ENCODE data around the gene SMC5.
"Not testable (repeated sequence)": the region's sequence is repeated elsewhere in the genome, so short reads cannot be mapped to it uniquely, and the experiment has no call there.

The SMC5 gene

DNA sequence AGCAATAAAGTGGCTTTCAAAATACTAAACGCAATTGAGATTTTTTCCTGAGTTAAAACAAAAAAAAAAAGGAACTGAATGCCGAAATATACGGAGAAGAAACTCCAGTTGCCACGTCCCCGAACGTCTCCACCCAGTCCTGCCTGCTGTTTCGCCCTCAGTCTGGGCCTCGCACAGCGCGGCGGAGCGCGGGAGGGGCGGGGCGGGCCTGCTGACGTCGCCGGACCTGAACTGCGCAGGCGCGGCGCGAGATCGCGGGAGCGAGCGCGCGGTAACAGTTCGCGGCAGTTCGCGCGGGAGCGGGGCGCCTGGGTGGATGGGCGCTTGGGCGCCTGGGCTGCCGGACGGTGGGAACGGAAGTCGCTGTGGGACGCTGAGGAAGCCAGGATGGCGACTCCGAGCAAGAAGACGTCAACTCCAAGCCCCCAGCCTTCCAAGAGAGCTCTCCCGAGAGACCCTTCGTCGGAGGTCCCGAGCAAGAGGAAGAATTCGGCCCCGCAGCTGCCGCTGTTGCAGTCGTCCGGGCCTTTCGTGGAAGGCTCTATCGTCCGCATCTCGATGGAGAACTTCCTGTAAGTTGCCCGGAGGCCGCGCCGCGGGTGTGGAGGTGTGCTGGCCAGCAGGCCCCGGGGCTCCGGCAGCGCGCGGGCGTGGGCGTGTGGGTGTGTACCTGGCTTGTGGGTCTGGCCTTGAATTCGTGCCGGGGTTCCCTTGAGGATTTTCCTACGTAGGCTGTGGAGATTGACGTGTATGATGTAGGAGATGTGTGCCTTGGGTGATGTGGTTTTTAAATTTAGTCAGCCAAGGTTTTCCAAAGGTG lies at the start of gene SMC5:
SMC5 (plus strand) TSS at position 287 of the 820 bp plus-strand sequence; CDS start at position 388, 101 bp downstream.
- peak; percentile 90 for DNase-seq

DNA sequence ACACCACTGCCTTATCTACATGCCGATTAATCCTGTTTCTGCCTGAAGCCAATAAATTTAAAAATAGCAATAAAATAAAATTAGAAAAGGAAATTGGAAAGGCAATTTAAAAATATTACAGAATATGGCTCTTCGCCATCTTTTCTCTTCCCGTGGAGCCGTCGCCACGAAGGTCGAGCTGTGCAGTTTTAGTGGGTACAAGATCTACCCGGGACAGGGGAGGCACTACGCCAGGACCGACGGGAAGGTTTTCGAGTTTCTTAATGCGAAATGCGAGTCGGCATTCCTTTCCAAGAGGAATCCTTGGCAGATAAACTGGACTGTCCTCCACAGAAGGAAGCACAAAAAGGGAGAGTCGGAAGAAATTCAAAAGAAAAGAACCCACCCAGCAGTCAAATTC lies 41.7 kb upstream of the SMC5 start:
- no peak for DNase-seq

- DNase-seq: no peak
These were observed 40.0 kb upstream of the SMC5 start for GRCh38 chr9:70218767-70219166.

- DNase-seq: no peak
These were observed 38.6 kb upstream of the SMC5 start for GRCh38 chr9:70220216-70220615.

DNA sequence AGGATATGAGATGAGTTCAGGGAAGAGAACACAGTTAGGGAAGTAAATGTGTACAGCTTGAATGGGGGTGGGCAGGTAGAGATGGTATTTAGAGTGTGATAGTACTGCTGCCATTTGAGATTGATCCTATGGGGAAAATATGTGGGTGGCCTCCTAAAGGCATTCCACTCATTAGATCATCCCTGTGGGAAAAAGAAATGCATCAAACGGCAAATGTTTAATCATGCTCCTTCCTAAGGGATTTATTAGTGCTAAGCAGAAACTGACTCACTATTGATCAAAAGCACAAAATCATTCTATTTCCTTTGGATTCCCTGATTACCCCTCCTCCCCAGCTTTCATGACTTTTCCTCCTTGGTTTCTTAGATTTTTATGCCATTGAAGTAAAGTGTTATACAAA lies 36.4 kb upstream of the SMC5 start:
- DNase-seq: no peak

GRCh38 chr9:70228118-70228517 lies 30.7 kb upstream of the SMC5 start:
- no peak for DNase-seq

- no peak for DNase-seq
These were observed 30.2 kb upstream of the SMC5 start for GRCh38 chr9:70228611-70229010.

DNA sequence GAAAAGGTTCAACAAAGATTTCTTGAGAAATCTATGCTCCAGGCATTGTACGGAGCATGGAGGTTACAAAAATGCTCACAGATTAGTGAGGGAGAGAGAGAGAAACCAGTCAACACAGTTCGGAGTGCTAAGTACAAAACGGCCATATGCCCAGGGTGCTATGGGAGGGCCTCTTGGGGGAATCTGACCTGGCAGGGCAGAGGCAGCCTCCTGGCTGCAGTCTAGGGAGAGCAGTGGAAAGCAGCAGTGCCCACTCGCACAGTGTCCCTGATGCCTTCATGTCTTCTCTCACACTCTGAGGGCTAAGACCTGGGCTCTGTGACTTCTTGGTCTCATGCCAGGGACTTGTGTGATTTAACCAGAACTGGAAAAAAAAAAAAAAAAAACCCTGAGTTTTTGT lies 29.8 kb upstream of the SMC5 start:
- no peak for DNase-seq

- DNase-seq: no peak
These were observed 29.2 kb upstream of the SMC5 start for GRCh38 chr9:70229579-70229978.

GRCh38 chr9:70232476-70232875 lies 26.3 kb upstream of the SMC5 start:
- DNase-seq: no peak

DNA sequence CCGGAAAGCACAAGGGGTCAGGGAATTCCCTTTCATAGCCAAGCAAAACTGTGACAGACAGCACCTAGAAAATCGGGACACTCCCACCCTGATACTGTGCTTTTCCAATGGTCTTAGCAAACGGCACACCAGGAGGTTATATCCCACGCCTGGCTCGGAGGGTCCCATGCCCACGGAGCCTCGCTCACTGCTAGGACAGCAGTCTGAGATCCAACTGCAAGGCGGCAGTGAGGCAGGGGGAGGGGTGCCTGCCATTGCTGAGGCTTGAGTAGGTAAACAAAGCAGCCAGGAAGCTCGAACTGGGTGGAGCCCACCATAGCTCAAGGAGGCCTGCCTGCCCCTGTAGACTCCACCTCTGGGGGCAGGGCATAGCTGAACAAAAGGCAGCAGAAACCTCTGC lies 24.6 kb upstream of the SMC5 start:
- not testable (repeated sequence) for DNase-seq

- not testable (repeated sequence) for DNase-seq
These were observed 12.8 kb upstream of the SMC5 start for GRCh38 chr9:70245952-70246351.

DNA sequence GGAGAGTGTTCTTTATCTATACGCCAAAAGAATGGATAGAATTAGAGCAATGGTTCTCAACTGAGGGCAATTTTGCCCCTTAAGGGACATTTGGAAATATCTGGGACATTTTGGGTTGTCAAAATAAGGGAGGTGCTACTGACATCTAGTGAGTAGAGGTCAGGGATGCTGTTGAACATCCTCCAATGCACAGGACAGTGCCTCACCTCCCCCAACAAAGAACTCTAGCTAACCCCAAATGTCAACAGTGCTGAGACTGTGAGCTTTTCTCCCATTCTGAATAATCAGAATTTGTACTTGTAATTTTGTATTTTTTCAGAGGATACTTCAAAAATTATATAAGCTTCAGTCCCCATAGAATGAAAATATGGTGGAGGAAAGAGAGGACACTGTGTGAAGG lies 8.6 kb upstream of the SMC5 start:
- DNase-seq: no peak

GRCh38 chr9:70255486-70255885 lies 3.3 kb upstream of the SMC5 start:
- no peak for DNase-seq

GRCh38 chr9:70256123-70256551 lies 2.6 kb upstream of the SMC5 start:
- DNase-seq: no peak

GRCh38 chr9:70257502-70257901 lies 1.3 kb upstream of the SMC5 start:
- no peak for DNase-seq

- peak; percentile 38 for DNase-seq
These were observed 637 bp upstream of the SMC5 start for GRCh38 chr9:70257991-70258691.

- DNase-seq: no peak
These were observed 679 bp downstream of the SMC5 start for GRCh38 chr9:70259512-70259802.

DNA sequence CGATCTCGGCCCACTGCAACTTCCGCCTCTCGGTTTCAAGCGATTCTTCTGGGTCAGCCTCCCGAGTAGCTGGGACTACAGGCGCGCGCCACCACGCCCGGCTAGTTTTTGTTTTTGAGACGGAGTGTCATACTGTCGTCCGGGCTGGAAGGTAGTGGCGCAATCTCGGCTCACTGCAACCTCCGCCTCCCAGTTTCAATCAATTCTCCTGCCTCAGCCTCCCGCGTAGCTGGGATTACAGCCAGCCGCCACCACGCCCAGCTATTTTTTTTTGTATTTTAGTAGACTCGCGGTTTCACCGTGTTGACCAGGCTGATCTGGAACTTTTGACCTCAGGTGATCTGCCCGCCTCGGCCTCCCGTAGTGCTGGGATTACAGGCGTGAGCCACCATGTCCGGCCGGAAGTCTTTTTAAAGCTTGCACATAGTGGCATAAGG lies 1.2 kb downstream of the SMC5 start:
- peak; percentile 3 for DNase-seq

DNA sequence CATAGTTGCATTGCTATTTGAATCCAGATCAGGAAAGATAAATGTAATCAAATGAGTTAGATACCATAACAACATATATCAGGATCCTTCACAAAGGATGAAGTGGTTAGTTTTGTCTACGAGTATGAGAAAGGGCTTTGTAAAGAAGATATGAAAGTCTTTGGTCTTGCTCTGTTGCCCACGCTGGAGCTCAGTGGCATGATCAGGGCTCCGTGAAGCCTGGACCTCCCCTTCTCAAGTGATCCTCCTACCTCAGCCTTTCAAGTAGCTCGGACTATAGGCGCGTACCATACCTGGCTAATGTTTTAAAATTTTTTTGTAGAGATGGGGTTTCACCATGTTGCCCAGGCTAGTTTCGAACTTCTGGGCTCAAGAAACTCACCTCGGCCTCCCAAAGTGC lies 1.8 kb downstream of the SMC5 start:
- DNase-seq: no peak

DNA sequence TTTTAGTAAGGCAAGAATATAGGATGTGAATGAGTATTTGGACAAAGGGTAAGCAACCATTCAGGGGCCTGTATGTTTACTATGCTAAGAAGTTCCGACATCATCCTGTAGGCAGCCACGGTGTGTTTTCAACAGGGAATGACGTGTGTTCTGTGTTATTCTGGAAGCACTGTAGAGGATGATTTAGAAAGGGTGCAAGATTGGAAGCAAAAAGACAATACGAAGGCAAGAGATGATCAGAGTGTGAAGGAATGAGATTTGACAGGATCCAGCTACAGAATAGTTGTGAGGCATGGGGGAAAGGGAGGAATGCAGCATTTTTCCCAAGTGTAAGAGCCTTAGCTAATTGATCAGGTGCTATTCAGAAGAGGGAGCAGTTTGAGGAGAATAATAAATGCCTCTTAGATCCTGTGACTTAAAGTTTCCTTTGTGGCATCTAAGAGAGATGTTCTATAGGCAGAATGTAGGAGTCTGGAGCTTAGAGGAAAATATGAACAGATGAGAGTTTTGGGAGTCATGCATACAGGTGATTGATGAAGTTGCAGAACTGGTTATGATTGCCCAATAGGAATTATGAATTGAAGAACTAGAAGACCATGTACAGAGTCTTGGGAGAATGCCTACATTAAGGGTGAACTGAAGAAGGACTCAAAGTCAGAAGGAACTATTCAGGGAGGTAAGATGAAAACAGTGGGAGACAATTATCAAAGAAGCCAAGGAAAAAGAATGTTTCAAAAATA lies 2.5 kb downstream of the SMC5 start:
- DNase-seq: no peak

- DNase-seq: no peak
These were observed 3.6 kb downstream of the SMC5 start for GRCh38 chr9:70262366-70262765.

GRCh38 chr9:70262948-70263347 lies 4.2 kb downstream of the SMC5 start:
- no peak for DNase-seq

DNA sequence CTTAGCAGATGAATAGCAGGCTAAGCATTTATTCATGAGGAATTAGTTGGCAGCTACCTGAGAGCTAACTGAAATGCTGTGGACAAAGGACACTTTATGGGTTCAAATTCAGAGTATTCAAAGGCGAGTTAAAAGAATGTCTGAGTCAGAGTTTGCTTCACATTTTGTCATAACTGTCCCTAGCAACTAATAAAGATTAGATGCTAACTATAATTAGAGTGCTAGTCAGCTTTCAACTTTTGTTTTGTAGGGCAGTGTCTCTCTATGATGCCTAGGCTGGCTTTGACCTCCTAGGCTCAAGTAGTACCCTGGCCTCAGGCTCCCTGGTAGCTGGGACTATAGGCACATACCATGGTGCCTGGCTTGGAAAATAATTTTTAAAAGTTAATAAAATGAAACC lies 4.6 kb downstream of the SMC5 start:
- DNase-seq: no peak
